ENCODE data around the gene TBC1D2B. TPM values are rescaled to one million over a fixed set of nuclear protein-coding genes. Genes with fewer than 3 reads are reported as not detected.
"Not testable (repeated sequence)": the region's sequence is repeated elsewhere in the genome, so short reads cannot be mapped to it uniquely, and the experiment has no call there.

TBC1D2B gene
- total RNA-seq, 1 experiment from 2014 or later = 17.6 TPM

DNA sequence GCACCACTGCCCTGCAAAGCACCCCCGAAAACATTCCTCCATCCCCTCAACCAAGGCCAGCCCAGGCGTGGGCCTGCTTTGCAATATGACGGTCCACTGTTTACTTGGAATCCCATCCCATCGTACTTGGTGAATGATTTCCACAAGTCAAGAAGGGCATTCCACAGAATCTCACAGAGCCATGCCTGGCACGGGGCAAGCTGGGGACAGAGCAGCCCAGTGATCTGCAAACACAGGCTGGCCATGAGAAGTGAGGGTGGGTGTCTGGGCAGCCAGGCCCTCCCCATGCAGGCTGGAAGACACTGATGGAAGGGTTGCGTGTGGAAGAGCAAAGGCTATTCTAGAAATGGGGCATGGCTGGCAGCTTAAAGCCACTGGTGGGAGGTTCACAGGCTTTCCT is 80.3 kb downstream of the TBC1D2B start:
- no CpG with 5 or more reads among the region's 6 CpGs for WGBS (ENCODE audit: extremely low coverage, insufficient read length, low lambda C conversion rate)
- not testable (repeated sequence) for H2AK5ac ChIP-seq (ENCODE audit: insufficient read length, low read length); H3K23me2 ChIP-seq (ENCODE audit: insufficient read length, low read depth, low read length, poor library complexity, severe bottlenecking); H3K27ac ChIP-seq (ENCODE audit: insufficient read length, low read depth, low read length); H3K18ac ChIP-seq (ENCODE audit: insufficient read length, low read depth, low read length); H3K4ac ChIP-seq (ENCODE audit: low read depth, low read length); H3K27me3 ChIP-seq (ENCODE audit: insufficient read depth, low read length); H3K79me2 ChIP-seq (ENCODE audit: insufficient read depth, low read length); H3K4me1 ChIP-seq (ENCODE audit: insufficient read depth, low read length); H2BK12ac ChIP-seq (ENCODE audit: insufficient read length, low read depth, low read length); H2BK15ac ChIP-seq (ENCODE audit: low read depth, low read length); H4K20me1 ChIP-seq (ENCODE audit: control insufficient read depth, insufficient read depth, insufficient read length); DNase-seq; H4K5ac ChIP-seq (ENCODE audit: insufficient read length, low read depth, low read length); H3K27ac Mint-ChIP-seq; H4K91ac ChIP-seq (ENCODE audit: insufficient read length, low read depth, low read length); H3K9me3 Mint-ChIP-seq; H3K4me3 Mint-ChIP-seq; H2BK5ac ChIP-seq (ENCODE audit: insufficient read length, low read length); H3K27me3 Mint-ChIP-seq (ENCODE audit: low read depth); H3K23ac ChIP-seq (ENCODE audit: insufficient read length, low read depth, low read length); H3K9me3 ChIP-seq (ENCODE audit: control insufficient read depth, low read depth, low read length); H3K14ac ChIP-seq (ENCODE audit: insufficient read depth, low read length); H3K9ac ChIP-seq (ENCODE audit: extremely low read depth, insufficient read length, low read length); H2AFZ ChIP-seq (ENCODE audit: low read length); H3K79me1 ChIP-seq (ENCODE audit: insufficient read depth, low read depth, low read length, poor library complexity, severe bottlenecking); H3K4me1 Mint-ChIP-seq; H2BK20ac ChIP-seq (ENCODE audit: low read depth, low read length, poor library complexity, severe bottlenecking); H3K4me2 ChIP-seq (ENCODE audit: insufficient read depth, insufficient read length, low read length); H3K56ac ChIP-seq (ENCODE audit: insufficient read length, low read depth, low read length); H4K8ac ChIP-seq (replicated peaks; ENCODE audit: insufficient read length, low read depth, low read length); H3T11ph ChIP-seq (ENCODE audit: low read length); H2BK120ac ChIP-seq (ENCODE audit: low read depth, low read length, poor library complexity, severe bottlenecking)
- peaks cover 0 to 11% (median 7%) of the 10 kb centered on the region in 3 experiments; a peak in 5 of 7 replicates for H3K36me3 Mint-ChIP-seq (ENCODE audit: insufficient read depth in 1 of 3, low read depth in 3 of 3)

DNA sequence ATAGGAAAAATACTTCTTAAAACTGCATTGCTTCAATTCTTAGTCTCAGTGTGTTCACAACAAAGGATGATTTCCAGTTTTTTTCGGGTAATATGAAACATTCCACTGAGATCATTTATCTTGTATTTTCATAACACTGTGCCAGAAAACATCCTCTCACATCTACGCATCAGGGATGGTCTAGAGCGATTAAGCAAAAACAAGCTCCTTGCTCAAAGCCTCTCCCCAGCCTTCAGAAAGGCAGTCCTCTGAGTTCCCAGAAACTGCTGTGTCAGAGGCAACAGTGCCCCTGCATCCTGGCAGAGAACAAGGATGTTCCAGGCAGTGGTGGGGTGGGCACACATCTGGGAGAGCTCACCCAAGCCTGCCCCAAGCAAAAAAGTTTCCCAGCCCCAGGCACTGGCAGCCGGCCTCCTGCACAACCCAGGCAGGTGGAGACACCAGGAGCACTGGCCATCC is 80.8 kb downstream of the TBC1D2B start:
- H3K23me2 ChIP-seq (ENCODE audit: insufficient read length, low read depth, low read length, poor library complexity, severe bottlenecking); H3K18ac ChIP-seq (ENCODE audit: insufficient read length, low read depth, low read length); H3K27ac ChIP-seq (ENCODE audit: insufficient read length, low read depth, low read length); H3K27me3 ChIP-seq (ENCODE audit: insufficient read depth, low read length); H3K4me1 ChIP-seq (ENCODE audit: insufficient read depth, low read length); H4K91ac ChIP-seq (ENCODE audit: insufficient read length, low read depth, low read length); H3K4me2 ChIP-seq (ENCODE audit: insufficient read depth, insufficient read length, low read length); H4K5ac ChIP-seq (ENCODE audit: insufficient read length, low read depth, low read length); H2AK5ac ChIP-seq (ENCODE audit: insufficient read length, low read length); H3K79me1 ChIP-seq (ENCODE audit: insufficient read depth, low read depth, low read length, poor library complexity, severe bottlenecking); DNase-seq; H3K56ac ChIP-seq (ENCODE audit: insufficient read length, low read depth, low read length); H2BK5ac ChIP-seq (ENCODE audit: insufficient read length, low read length); H3K79me2 ChIP-seq (ENCODE audit: insufficient read depth, low read length); H3T11ph ChIP-seq (ENCODE audit: low read length); H3K23ac ChIP-seq (ENCODE audit: insufficient read length, low read depth, low read length); H3K14ac ChIP-seq (ENCODE audit: insufficient read depth, low read length); H3K4me3 Mint-ChIP-seq; H2BK12ac ChIP-seq (ENCODE audit: insufficient read length, low read depth, low read length); H4K8ac ChIP-seq (replicated peaks; ENCODE audit: insufficient read length, low read depth, low read length); H2BK20ac ChIP-seq (ENCODE audit: low read depth, low read length, poor library complexity, severe bottlenecking); H3K4me1 Mint-ChIP-seq; H4K20me1 ChIP-seq (ENCODE audit: control insufficient read depth, insufficient read depth, insufficient read length); H3K4ac ChIP-seq (ENCODE audit: low read depth, low read length); H3K9ac ChIP-seq (ENCODE audit: extremely low read depth, insufficient read length, low read length); H2BK120ac ChIP-seq (ENCODE audit: low read depth, low read length, poor library complexity, severe bottlenecking); H3K9me3 Mint-ChIP-seq; H2BK15ac ChIP-seq (ENCODE audit: low read depth, low read length); H2AFZ ChIP-seq (ENCODE audit: low read length); H3K27me3 Mint-ChIP-seq (ENCODE audit: low read depth); H3K27ac Mint-ChIP-seq; H3K9me3 ChIP-seq (ENCODE audit: control insufficient read depth, low read depth, low read length): not testable (repeated sequence)
- peaks cover 0 to 11% (median 7%) of the 10 kb centered on the region in 3 experiments; a peak in 5 of 7 replicates for H3K36me3 Mint-ChIP-seq (ENCODE audit: insufficient read depth in 1 of 3, low read depth in 3 of 3)
- no CpG with 5 or more reads among the region's 4 CpGs for WGBS (ENCODE audit: extremely low coverage, insufficient read length, low lambda C conversion rate)

Measured in H9 (cell line).